GM12873 (cell line): ENCODE measurements around the gene MRPS2.

Experiments used
- TF ChIP-seq, protein P1 (sequence below): IDR thresholded peaks from 2 replicates; pipeline ENCODE4 v1.5.1; 2012; ENCODE audit warnings: low read depth, mild to moderate bottlenecking, moderate library complexity, low read length, control low read depth; ENCODE audit not compliant: insufficient read depth; ENCODE audit errors: missing control alignments

Gene MRPS2

DNA sequence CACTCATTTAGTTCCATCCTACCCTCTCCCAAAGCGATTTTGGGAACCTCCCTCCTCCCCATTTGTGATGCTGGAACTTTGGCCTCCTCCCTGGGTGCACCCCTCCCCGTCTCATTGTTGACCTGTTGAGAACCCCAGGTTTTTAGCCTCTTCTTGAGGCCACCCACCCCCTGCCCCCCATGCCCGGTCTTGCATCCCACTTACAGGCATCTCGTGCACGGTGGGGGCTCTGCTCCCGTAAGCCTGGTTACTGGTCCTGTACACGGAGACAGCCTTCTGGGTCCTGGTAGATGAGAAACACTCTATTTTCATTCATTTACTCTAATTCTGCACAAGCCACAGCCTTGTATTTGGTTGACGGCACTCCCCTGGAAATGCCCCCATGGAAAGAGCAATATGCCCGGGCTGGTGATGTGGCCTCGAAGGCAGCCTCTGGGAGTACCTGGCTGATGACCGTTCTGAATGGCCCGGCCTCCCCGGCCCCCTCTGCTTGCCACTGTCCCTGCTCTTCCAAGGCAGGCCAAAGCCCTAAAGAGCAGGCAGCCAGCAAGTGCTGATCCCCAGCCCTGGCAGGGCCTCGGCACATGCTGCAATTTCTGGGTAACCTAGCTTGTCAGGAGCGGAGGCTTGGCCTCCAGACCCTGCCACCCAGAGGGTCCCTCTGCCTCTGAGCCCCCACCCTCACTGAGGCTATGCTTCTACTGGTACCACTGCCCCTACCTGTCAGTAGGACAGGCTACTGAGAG, 1.9 kb upstream of the MRPS2 start:
- TF ChIP-seq, protein P1, sequence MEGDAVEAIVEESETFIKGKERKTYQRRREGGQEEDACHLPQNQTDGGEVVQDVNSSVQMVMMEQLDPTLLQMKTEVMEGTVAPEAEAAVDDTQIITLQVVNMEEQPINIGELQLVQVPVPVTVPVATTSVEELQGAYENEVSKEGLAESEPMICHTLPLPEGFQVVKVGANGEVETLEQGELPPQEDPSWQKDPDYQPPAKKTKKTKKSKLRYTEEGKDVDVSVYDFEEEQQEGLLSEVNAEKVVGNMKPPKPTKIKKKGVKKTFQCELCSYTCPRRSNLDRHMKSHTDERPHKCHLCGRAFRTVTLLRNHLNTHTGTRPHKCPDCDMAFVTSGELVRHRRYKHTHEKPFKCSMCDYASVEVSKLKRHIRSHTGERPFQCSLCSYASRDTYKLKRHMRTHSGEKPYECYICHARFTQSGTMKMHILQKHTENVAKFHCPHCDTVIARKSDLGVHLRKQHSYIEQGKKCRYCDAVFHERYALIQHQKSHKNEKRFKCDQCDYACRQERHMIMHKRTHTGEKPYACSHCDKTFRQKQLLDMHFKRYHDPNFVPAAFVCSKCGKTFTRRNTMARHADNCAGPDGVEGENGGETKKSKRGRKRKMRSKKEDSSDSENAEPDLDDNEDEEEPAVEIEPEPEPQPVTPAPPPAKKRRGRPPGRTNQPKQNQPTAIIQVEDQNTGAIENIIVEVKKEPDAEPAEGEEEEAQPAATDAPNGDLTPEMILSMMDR, result no peak

DNA sequence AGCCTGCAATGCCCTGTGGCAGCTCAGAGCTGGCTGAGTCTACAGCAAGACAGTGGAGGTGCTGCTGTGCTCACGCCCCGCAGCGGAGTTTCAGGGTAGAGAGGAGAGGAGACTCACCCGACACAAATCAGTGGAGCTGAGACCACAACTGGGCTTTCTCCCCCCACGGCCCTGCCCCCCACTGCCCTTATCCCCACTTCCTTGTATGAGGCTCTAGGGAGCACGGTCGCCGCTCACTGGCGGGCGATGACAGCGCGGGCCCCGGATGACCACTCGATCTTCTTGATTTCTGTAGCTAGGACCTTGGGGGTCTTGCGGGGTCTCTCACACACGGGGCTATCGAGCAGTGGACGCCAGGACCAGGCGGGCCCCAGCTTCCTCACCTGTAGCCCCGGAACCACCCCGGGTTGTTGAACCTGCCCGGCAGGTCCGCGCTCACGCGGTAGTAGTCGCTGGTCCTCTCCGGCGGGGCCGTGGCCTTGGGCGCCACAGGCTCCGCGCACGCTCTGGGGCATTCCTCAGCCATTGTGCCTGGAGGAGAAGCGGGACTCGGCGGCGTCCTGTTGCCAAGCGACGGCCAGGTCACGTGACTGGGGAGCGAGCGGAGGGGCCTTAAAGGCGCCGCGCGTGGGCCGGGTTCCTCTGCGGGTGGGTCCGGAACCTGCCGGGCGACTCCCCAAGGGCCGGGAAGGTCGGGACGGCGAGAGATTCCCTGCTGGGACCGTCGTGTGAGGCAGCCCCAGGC, 984 bp upstream of the MRPS2 start:
- TF ChIP-seq, protein P1, result peak; percentile 1

DNA sequence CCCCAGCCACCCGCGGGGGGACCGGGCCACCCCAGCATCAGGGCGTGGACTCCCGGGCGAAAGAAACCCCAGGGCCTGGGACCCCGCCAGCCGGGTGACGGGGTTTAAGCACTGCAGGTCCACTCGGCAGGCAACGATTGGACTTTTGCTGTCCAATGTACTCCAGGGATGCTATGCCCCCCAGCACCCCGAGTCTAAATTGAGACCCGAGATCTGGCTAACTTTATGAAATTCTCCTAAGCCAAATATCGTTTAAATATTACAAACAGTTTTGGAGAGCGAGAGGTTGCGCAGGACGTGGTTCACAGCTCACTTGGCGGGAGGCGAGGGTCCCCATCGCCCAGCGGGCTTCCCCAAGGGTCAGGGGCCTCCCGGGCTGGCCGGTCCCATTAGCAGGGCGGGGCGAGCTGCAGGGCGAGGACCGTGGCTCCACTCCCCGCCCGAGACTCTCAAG, 384 bp upstream of the MRPS2 start:
- TF ChIP-seq, protein P1, result no peak

- TF ChIP-seq, protein P1, result no peak
Measured at GRCh38 chr9:135501261-135502167, 1.0 kb downstream of the MRPS2 start.

DNA sequence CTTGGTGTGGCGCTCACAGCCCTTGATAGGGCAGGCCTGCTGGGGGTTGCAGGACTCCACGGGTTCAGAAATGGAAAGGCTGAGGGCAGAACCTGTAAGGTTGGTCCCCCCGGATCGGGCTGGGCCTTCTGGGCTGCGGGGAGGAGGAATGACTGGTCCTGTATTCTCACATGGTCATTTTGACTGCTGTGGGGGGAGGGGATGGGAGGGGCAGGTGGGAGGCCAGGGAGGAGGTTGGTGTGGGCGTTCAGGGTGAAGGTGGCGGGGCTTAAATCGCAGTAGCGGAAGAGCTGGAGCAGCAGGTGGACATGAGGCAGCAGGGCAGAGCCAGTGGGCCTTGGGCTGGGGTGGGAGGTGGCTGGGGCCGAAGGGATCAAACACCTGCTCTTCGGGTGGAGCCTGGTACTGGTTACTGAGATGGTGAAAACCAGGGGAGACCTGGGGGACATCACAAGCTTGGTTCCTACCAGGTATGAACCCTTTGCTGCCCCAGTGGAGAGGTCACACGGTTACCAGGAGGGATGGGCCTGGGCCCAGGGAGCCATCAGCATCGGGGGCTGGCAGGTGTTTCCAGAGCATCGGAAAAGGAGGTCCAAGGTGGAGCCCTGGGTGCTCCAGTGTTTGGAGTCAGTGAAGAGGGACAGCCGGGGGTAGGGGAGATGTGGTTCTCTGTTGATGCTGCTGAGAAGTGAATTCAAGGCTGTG, 1.8 kb downstream of the MRPS2 start:
- TF ChIP-seq, protein P1, result no peak

GRCh38 chr9:135502873-135503321, 2.4 kb downstream of the MRPS2 start:
- TF ChIP-seq, protein P1, result no peak
